Trophoblast cell (in vitro differentiated cells and primary cell): ENCODE measurements around the gene HEATR5A.
"Not testable (repeated sequence)": the region's sequence is repeated elsewhere in the genome, so short reads cannot be mapped to it uniquely, and the experiment has no call there.

Experiments used
- DNase-seq, 2 donors: peaks; one replicate each; pipeline ENCODE4 v3.0.0-alpha.2; 2016
- H2AFZ ChIP-seq: 2 replicates; pipeline ENCODE4 v1.6.1; 2013; ENCODE audit warnings: low read length, moderate library complexity, mild to moderate bottlenecking; ENCODE audit not compliant: insufficient read depth, poor library complexity
- H2AK5ac ChIP-seq: 2 replicates; pipeline ENCODE4 v1.6.1; 2013; ENCODE audit warnings: mild to moderate bottlenecking, low read length
- H2BK120ac ChIP-seq: 2 replicates; pipeline ENCODE4 v1.6.1; 2013; ENCODE audit warnings: low read length, mild to moderate bottlenecking, moderate library complexity; ENCODE audit not compliant: insufficient read depth, poor library complexity
- H2BK12ac ChIP-seq: 2 replicates; pipeline ENCODE4 v1.6.1; 2013; ENCODE audit warnings: mild to moderate bottlenecking, low read length, moderate library complexity
- H2BK5ac ChIP-seq: 2 replicates; pipeline ENCODE4 v1.6.1; 2013; ENCODE audit warnings: low read length, low read depth, moderate library complexity, mild to moderate bottlenecking; ENCODE audit not compliant: poor library complexity
- H3K14ac ChIP-seq: 2 replicates; pipeline ENCODE4 v1.6.1; 2013; ENCODE audit warnings: mild to moderate bottlenecking, low read length
- H3K18ac ChIP-seq: 2 replicates; pipeline ENCODE4 v1.6.1; 2013; ENCODE audit warnings: mild to moderate bottlenecking, low read length
- H3K23ac ChIP-seq: 2 replicates; pipeline ENCODE4 v1.6.1; 2013; ENCODE audit warnings: low read length
- H3K27ac ChIP-seq: 2 replicates; pipeline ENCODE4 v1.5.1; 2013; ENCODE audit warnings: low read depth, mild to moderate bottlenecking, inconsistent platforms, low read length, moderate library complexity
- H3K27me3 ChIP-seq: 2 replicates; pipeline ENCODE4 v1.6.1; 2013; ENCODE audit warnings: inconsistent platforms, mild to moderate bottlenecking, low read length, moderate library complexity; ENCODE audit not compliant: insufficient read depth
- H3K36me3 ChIP-seq, 2 experiments: 1 replicate in 1 of 2; 2 replicates in 1 of 2; pipeline ENCODE4 v1.6.1; 2013; ENCODE audit warnings: low read length in 2 of 2, mild to moderate bottlenecking in 2 of 2, moderate library complexity in 1 of 2; ENCODE audit not compliant: insufficient read depth in 2 of 2, control insufficient read depth in 1 of 2
- H3K4ac ChIP-seq: 2 replicates; pipeline ENCODE4 v1.6.1; 2013; ENCODE audit warnings: low read depth, mild to moderate bottlenecking, low read length, moderate library complexity
- H3K4me1 ChIP-seq, 2 experiments: 1 replicate in 1 of 2; 2 replicates in 1 of 2; pipeline ENCODE4 v1.6.1; 2013; ENCODE audit warnings: low read length in 2 of 2, mild to moderate bottlenecking in 2 of 2, moderate library complexity in 1 of 2; ENCODE audit not compliant: insufficient read depth in 2 of 2, control insufficient read depth in 1 of 2
- H3K4me2 ChIP-seq: 2 replicates; pipeline ENCODE4 v1.6.1; 2013; ENCODE audit warnings: inconsistent platforms, mild to moderate bottlenecking, low read length, moderate library complexity
- H3K4me3 ChIP-seq: 2 replicates; pipeline ENCODE4 v1.5.1; 2013; ENCODE audit warnings: mild to moderate bottlenecking, low read depth, low read length, inconsistent platforms
- H3K79me1 ChIP-seq: one replicate; pipeline ENCODE4 v1.6.1; 2013; ENCODE audit warnings: low read length
- H3K79me2 ChIP-seq: 2 replicates; pipeline ENCODE4 v1.6.1; 2013; ENCODE audit warnings: low read length, mild to moderate bottlenecking; ENCODE audit not compliant: control insufficient read depth, insufficient read depth, poor library complexity
- H3K9ac ChIP-seq: 2 replicates; pipeline ENCODE4 v1.6.1; 2013; ENCODE audit warnings: mild to moderate bottlenecking, low read length
- H3K9me3 ChIP-seq: 2 replicates; pipeline ENCODE4 v1.6.1; 2013; ENCODE audit warnings: low read depth, mild to moderate bottlenecking, control low read depth, inconsistent platforms, low read length; ENCODE audit not compliant: insufficient read depth
- H4K12ac ChIP-seq: 2 replicates; pipeline ENCODE4 v1.6.1; 2013; ENCODE audit warnings: low read depth, mild to moderate bottlenecking, low read length, moderate library complexity
- H4K8ac ChIP-seq: 2 replicates; pipeline ENCODE4 v1.6.1; 2013; ENCODE audit warnings: low read depth, mild to moderate bottlenecking, low read length, moderate library complexity
- H4K91ac ChIP-seq: one replicate; pipeline ENCODE4 v1.6.1; 2013; ENCODE audit warnings: low read depth, mild to moderate bottlenecking, low read length, moderate library complexity
- WGBS: extraction: QIAGEN DNeasy Blood & Tissue Kit; methylation state at CpG from one replicate; pipeline ENCODE4 v1.1.7; 2013; ENCODE audit warnings: missing lambda C conversion rate; ENCODE audit not compliant: insufficient read length, insufficient coverage; ENCODE audit errors: extremely low coverage; 5-methylcytosine and 5-hydroxymethylcytosine counted together

Gene HEATR5A

DNA sequence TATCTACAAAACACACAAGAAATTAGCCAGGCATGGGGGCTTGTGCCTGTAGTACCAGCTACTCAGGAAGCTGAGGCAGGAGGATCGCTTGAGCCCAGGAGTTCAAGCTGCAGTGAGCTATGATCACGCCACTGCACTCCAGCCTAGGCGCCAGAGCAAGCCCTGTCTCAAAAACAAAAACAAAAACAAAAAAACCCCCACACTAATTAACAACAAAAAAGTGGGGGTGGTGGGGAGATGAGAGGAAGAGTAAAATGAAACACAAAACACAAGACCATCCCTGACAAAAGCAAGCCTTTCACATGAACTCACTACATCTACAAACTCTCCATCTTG is 158.9 kb downstream of the HEATR5A start:
- no peak overlapping the region for H3K4me2 ChIP-seq
- no peak overlapping the region for H3K4ac ChIP-seq
- no peak overlapping the region for H2BK5ac ChIP-seq
- no peak for DNase-seq
- no peak overlapping the region for H2AK5ac ChIP-seq
- no peak overlapping the region for H4K91ac ChIP-seq
- no peaks in the 10 kb centered on the region for H3K27me3 ChIP-seq
- no peaks in the 10 kb centered on the region for H3K79me2 ChIP-seq
- no peak overlapping the region for H3K18ac ChIP-seq
- peaks cover 2% of the 10 kb centered on the region for H3K79me1 ChIP-seq
- peak overlapping the region; percentile 71 for H3K14ac ChIP-seq
- H3K23ac ChIP-seq, result no peak overlapping the region
- H3K9me3 ChIP-seq, result no peaks in the 10 kb centered on the region
- peak overlapping the region; percentile 70 for H2BK120ac ChIP-seq
- no CpG with 5 or more reads among the region's 3 CpGs for WGBS
- peaks cover 2 to 12% of the 10 kb centered on the region in 2 experiments for H3K4me1 ChIP-seq
- no peak overlapping the region for H2AFZ ChIP-seq
- no peak overlapping the region for H2BK12ac ChIP-seq
- H4K12ac ChIP-seq, result no peak overlapping the region
- peak overlapping the region; percentile 34 for H4K8ac ChIP-seq
- H3K27ac ChIP-seq, result no peak overlapping the region
- H3K36me3 ChIP-seq, result no peaks in the 10 kb centered on the region
- no peak overlapping the region for H3K4me3 ChIP-seq
- no peak overlapping the region for H3K9ac ChIP-seq

DNA sequence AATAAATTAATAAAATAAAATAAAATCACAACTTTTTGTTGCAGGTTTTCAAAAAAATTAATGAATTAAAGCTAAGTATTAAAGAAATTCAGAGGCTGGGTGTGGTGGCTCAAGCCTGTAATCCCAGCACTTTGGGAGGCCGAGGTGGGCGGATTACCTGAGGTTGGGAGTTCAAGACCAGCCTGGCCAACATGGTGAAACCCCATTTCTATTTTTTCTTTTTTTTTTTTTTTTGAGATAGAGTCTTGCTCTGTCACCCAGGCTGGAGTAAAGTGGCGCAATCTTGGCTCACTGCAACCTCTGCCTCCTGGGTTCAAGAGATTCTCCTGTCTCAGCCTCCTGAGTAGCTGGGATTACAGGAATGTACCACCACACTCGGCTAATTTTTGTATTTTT is 161.3 kb downstream of the HEATR5A start:
- H2BK120ac ChIP-seq, result not testable (repeated sequence)

DNA sequence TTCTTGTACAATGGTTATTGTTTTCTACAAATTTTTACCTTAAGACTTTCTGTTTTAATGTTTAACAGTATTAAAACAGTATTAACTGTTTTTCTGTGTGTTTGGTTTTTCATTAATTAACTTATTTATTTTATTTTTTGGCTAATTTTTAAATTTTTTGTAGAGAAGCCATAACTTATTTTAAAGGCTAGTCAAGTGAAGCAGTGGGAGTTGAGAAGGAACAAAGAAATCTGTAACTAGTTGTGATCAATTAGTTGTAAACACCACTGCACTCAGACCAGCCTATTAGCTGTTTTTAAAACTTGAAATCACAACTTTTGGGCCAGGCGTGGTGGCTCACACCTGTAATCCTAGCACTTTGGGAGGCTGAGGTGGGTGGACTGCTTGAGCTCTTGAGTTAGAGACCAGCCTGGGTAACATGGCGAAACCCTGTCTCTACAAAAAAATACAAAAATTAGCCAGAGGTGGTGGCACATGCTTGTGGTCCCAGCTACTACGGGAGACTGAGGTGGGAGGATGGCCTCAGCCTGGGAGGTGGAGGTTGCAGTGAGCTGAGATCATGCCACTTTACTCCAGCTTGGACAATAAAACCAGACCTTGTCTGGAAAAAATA is 161.8 kb downstream of the HEATR5A start:
- H3K79me1 ChIP-seq, result peaks cover 2% of the 10 kb centered on the region
- H3K9ac ChIP-seq, result no peak overlapping the region
- H3K18ac ChIP-seq, result no peak overlapping the region
- H3K4me3 ChIP-seq, result no peak overlapping the region
- H4K12ac ChIP-seq, result no peak overlapping the region
- H3K4ac ChIP-seq, result no peak overlapping the region
- H4K8ac ChIP-seq, result no peak overlapping the region
- H2BK5ac ChIP-seq, result no peak overlapping the region
- no peak for DNase-seq
- H2BK12ac ChIP-seq, result no peak overlapping the region
- no peak overlapping the region for H3K27ac ChIP-seq
- H3K23ac ChIP-seq, result no peak overlapping the region
- H2AFZ ChIP-seq, result no peak overlapping the region
- no CpG with 5 or more reads among the region's 3 CpGs for WGBS
- no peak overlapping the region for H2BK120ac ChIP-seq
- H4K91ac ChIP-seq, result no peak overlapping the region
- no peak overlapping the region for H2AK5ac ChIP-seq
- H3K4me2 ChIP-seq, result no peak overlapping the region
- H3K9me3 ChIP-seq, result no peaks in the 10 kb centered on the region
- H3K79me2 ChIP-seq, result no peaks in the 10 kb centered on the region
- no peaks in the 10 kb centered on the region for H3K36me3 ChIP-seq
- H3K27me3 ChIP-seq, result no peaks in the 10 kb centered on the region
- peaks cover 2 to 4% of the 10 kb centered on the region in 2 experiments for H3K4me1 ChIP-seq
- no peak overlapping the region for H3K14ac ChIP-seq

More for the DNA sequence above, 161.3 kb downstream of the HEATR5A start:
- not testable (repeated sequence) for H3K79me1 ChIP-seq, H3K4ac ChIP-seq, H4K8ac ChIP-seq, H2AFZ ChIP-seq, DNase-seq, H3K4me3 ChIP-seq, H4K91ac ChIP-seq, H2BK5ac ChIP-seq, H3K27me3 ChIP-seq, H3K9me3 ChIP-seq, H3K36me3 ChIP-seq, H3K4me2 ChIP-seq, H2AK5ac ChIP-seq, H2BK12ac ChIP-seq, H3K18ac ChIP-seq, H3K79me2 ChIP-seq, H3K14ac ChIP-seq, H3K27ac ChIP-seq, H4K12ac ChIP-seq, H3K23ac ChIP-seq, H3K4me1 ChIP-seq, H3K9ac ChIP-seq
- no CpG with 5 or more reads among the region's 4 CpGs for WGBS

DNA sequence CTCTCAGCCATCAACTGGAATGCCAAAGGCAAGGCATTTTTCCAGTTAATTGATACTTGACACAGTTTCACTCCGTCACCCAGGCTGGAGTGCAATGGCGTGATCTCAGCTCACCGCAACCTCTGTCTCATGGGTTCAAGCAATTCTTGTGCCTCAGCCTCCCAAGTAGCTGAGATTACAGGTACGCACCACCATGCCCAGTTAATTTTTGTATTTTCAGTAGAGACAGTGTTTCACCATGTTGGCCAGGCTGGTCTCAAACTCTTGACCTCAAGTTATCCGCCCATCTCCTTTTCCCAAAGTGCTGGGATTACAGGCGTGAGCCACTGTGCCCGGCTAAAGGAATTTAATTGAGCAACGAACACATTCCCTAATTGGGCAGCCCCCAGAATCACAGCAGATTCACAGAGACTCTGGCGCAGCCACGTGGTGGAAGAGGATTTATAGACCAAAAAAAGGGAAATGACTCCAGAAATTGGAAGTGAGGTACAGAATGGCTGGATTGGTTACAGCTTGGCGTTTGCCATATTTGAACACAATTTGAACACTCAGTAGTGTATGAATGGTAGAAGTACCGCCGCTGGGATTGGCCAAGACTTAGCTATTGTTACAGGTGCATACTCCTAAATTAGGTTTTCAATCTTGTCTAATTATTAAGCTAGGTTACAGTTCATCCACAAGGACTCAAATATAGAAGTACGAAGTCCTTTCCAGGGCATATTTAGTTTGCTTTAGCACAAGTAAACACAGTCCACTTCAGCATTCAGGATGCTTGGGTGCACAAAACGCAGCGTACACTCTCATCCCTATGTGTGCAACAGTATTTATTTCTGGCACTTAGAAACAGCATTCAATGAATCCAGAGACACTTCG is 162.6 kb downstream of the HEATR5A start:
- not testable (repeated sequence) for H4K91ac ChIP-seq, H3K27me3 ChIP-seq, DNase-seq, H3K4me2 ChIP-seq, H3K9ac ChIP-seq, H3K14ac ChIP-seq, H2AFZ ChIP-seq, H3K4me1 ChIP-seq, H2BK120ac ChIP-seq, H3K27ac ChIP-seq, H3K9me3 ChIP-seq, H4K8ac ChIP-seq, H3K79me1 ChIP-seq, H3K23ac ChIP-seq, H2BK5ac ChIP-seq, H4K12ac ChIP-seq, H3K4ac ChIP-seq, H2AK5ac ChIP-seq, H3K36me3 ChIP-seq, H2BK12ac ChIP-seq, H3K18ac ChIP-seq, H3K4me3 ChIP-seq, H3K79me2 ChIP-seq
- WGBS, result no CpG with 5 or more reads among the region's 17 CpGs
